K562 treated with DMSO at 1 percent for 24 hours (cell line): ENCODE measurements around the gene PRR5. TPM values are rescaled to one million over a fixed set of nuclear protein-coding genes. Genes with fewer than 3 reads are reported as not detected.

Experiments
- total RNA-seq: library from RNA; unstranded; fragments of 300-600 nt; gene quantifications from 2 replicates; pipeline ENCODE4 v1.2.3, GENCODE V29; 2022; ENCODE audit warnings: low read depth; ENCODE audit not compliant: insufficient read depth

PRR5 gene
- 9.8 and 12.0 TPM in 2 replicates for total RNA-seq

DNA sequence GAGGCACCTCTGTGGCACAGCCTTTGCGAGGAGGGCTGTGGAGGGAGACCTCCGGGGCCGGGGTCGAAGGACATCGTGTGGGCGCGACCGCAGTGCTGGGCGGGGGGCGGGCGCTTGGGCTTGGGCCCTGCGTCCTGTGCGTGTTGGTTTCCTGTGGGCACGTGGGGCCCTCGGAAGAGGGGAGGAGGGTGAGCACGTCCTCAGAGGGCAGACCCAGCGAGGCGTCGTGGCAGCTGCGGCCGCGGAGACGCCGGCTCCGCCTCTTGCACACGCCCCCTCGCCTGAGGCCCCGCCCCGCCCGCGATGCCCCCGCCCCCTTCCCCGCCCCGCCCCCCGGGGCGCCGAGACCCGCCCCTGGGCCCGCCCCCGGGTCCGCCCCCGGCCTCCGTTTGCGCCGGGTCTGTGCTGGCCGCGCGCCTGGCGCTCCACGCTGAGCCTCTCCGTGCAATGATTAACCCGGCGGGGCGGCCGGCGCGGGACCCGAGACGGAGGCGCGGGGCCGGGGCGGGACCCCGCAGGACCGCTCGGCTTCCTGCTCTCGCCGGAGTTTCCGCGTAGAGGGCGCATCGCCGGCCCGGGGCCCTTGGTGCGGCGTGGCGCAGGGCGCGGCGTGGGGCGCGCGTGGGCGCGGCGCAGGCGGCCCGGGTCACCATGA, at the start of gene PRR5:
Gene PRR5, plus strand, starts transcription at position 381 of the 655 bp plus-strand sequence. Its CDS starts 271 bp downstream, at position 652.

GRCh38 chr22:44752285-44753188, 50.5 kb downstream of the PRR5 start, which contains the start of gene ARHGAP8:
Gene ARHGAP8, plus strand, starts transcription at chr22:44752575. Its CDS starts 33,953 bp downstream, at chr22:44786528.

Other genes starting within 250 kb of the PRR5 start
- gene RTL6, start 204.0 kb upstream of the PRR5 start, total RNA-seq, result 5.0 and 5.5 TPM in 2 replicates
- 1.0 and 1.7 TPM in 2 replicates for gene ARHGAP8, start 50.4 kb downstream of the PRR5 start, total RNA-seq